ENCODE data around the gene OR10P1. TPM values are rescaled to one million over a fixed set of nuclear protein-coding genes. Genes with fewer than 3 reads are reported as not detected.
A peak's percentile ranks its signal among the peaks of the same experiment; 100 is the strongest.
"Not testable (repeated sequence)": the region's sequence is repeated elsewhere in the genome, so short reads cannot be mapped to it uniquely, and the experiment has no call there.

The OR10P1 gene, protein sequence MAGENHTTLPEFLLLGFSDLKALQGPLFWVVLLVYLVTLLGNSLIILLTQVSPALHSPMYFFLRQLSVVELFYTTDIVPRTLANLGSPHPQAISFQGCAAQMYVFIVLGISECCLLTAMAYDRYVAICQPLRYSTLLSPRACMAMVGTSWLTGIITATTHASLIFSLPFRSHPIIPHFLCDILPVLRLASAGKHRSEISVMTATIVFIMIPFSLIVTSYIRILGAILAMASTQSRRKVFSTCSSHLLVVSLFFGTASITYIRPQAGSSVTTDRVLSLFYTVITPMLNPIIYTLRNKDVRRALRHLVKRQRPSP
- total RNA-seq (2014; rRNA removed) = not detected in 2 replicates
- polyA plus RNA-seq (2012) = not detected

DNA sequence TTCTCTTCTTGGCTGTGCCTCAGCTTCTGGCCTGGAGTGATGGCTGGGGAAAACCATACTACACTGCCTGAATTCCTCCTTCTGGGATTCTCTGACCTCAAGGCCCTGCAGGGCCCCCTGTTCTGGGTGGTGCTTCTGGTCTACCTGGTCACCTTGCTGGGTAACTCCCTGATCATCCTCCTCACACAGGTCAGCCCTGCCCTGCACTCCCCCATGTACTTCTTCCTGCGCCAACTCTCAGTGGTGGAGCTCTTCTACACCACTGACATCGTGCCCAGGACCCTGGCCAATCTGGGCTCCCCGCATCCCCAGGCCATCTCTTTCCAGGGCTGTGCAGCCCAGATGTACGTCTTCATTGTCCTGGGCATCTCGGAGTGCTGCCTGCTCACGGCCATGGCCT lies at the start of gene OR10P1:
TSS of gene OR10P1 (plus strand) at position 40 of the 400 bp plus-strand sequence. CDS start at position 40, 0 bp downstream.
- no peak for DNase-seq (ENCODE audit: low read depth)

DNA sequence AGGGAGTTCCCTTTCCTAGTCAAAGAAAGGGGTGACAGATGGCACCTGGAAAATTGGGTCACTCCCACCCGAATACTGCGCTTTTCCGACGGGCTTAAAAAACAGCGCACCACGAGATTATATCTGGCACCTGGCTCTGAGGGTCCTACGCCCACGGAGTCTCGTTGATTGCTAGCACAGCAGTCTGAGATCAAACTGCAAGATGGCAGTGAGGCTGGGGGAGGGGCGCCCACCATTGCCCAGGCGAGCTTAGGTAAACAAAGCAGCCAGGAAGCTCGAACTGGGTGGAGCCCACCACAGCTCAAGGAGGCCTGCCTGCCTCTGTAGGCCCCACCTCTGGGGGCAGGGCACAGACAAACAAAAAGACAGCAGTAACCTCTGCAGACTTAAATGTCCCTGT lies 46.5 kb upstream of the OR10P1 start:
- not testable (repeated sequence) for DNase-seq (ENCODE audit: low read depth)

DNA sequence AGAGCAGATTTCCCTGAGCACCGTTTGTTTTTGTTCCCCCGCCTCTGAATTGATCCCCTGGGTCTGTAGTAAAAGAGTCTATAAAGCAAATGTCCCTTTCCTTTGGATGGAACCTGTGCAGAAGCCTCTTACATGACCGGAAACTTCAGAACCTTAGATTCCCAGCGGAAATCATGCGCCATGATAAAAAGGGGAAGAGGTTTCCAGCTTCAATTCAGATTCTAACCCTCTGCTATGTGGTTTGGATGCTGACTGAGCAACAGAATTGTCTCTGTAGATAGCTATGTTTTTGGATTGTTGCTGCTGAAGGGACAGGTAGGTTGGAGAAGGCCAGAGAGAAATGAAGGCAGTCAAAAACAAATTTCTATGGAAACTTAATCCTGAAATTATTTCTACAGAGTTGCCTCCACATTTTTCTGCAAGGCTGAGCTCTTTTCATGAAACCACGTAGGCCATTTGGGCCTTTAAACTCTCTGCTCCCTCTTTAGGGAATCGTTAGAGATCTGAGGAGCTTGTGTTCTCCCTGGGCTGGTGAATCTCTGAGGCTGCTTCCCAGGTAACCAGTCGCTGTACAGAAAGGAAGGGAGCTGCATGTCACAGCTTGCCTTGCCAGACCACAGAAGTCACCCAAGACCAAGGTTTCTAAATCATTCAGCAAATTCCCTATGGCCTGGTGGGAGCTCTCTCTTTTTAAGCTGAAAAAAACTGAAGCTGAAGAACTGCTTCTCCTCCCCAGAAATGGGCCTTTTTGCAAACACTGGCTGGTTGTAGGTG lies 28.7 kb upstream of the OR10P1 start:
- no peak for DNase-seq (ENCODE audit: low read depth)

DNA sequence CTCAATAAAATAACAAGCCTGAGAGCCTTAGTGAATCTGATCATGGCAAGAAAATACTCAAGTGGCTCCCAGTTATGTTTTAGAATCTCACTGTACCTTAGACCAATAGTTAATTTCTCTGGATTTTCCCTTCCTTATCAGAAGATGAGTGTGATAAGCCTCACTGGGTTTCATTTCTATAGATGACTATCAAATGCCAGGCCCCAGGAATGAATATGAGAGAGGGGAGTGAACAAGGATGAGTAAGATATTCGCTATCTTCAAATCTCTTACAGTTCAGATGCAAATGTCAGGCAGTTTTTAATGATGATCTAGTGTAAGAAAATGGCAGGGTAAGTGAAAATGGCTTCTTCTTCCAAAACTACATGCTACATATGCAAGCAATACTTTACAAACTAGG lies 26.1 kb upstream of the OR10P1 start:
- no peak for DNase-seq (ENCODE audit: low read depth)

DNA sequence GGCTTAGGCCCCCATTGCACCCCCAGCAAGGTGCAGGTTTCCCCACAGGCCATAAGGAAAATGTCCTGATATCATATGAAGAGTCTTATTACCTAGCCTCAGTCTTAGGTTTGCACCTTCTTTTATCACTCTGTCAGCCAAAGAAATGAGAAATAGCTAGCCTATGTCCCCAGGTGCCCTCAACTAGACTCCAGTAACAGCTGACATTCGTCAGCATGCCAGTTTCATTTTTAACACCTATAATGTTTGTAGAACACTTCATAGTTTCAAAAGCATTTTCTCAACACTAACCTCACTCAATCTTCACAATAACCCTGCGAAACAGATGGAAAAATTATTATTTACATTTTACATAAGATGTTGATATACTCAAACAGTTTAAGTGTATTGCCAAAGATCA lies 24.0 kb upstream of the OR10P1 start:
- DNase-seq (ENCODE audit: low read depth) = no peak

DNA sequence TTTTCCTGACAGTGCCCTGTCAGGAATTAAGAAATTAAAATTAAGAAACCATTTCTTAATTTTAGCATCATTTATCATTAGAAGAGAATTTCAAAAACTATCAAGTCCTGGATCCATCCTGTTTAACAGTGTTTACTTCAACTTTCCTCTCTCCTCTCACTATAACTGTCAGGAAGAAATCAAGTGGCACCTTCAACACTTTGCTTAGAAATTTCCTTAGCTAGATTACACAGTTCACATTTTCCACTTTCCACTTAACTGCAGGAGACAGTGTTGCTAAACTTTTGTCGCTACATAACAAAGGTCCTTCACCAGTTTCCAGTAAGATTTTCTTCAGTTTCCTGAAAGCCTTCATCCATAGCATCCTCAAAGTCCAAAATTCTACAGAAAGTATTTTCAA lies 21.9 kb upstream of the OR10P1 start:
- no peak for DNase-seq (ENCODE audit: low read depth)

DNA sequence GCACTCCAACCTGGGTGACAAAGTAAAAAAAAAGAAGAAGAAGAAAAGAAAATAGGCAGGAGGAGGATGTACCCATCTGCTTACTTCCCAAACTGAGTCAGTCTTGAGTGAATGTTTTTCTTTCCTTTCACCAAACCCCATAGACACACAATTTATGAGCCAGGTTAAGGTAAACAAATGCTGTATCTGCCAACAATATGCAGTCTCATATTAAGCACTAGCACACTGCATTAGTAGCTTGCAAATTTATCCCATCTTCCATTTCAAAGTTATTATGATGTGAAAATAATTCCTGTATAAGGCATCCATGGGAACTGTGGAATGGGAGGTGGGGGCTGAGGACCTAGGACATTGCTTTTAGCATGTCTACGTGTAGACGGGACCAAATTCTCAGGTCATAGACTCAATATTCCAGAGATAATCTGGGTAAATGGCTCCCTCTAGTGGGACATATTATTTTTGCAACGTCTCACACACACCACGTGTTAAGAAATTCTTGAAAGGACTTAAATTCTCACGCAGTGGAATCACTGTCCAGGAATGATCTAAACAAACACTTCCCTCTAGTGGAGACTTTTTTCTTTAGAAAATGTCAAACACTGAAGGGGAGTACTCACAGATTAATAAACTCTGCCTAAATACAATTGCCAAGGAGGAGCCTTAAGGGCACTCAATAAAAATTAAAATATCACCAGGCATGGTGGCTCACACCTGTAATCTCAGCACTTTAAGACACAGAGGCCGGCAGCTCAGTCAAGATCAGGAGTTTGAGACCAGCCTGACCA lies 17.1 kb upstream of the OR10P1 start:
- peak; percentile 91 for DNase-seq (ENCODE audit: low read depth)

DNA sequence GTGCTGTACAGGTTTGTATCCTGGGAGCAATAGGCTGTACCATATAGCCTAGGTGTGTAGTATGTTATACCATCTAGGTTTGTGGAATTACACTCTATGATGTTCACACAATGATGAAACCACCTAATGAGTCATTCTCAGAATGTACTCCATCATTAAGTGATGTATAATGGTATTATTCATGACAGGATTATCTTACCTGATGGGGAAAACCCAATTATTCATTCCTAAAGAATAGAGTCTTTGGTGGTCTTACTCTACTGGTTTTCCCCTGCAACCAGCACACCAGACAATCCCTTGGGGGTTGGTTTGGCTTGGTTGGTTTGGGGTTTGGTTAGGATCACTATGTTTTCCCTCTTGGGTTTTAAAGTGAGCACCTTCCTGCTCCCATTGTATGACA lies 12.6 kb upstream of the OR10P1 start:
- no peak for DNase-seq (ENCODE audit: low read depth)

DNA sequence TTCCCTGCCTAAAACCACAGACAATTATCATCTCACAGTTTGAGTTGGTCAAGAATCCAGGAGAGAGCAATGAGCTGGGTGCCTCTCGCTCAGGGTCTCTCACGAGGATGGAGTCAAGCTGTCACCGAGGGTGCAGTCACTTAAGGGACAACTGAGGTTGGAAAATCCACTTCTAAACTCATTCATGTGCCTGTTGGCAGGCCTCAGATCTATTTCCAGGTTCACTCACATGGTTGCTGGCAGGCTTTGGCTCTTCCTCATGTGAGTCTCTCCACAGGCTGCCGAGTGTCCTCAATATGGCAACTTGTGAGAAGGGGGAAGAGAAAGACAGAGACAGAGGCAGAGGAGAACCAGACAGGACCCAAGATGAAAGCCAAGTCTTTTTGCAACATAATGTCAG lies 10.5 kb upstream of the OR10P1 start:
- no peak for DNase-seq (ENCODE audit: low read depth)

DNA sequence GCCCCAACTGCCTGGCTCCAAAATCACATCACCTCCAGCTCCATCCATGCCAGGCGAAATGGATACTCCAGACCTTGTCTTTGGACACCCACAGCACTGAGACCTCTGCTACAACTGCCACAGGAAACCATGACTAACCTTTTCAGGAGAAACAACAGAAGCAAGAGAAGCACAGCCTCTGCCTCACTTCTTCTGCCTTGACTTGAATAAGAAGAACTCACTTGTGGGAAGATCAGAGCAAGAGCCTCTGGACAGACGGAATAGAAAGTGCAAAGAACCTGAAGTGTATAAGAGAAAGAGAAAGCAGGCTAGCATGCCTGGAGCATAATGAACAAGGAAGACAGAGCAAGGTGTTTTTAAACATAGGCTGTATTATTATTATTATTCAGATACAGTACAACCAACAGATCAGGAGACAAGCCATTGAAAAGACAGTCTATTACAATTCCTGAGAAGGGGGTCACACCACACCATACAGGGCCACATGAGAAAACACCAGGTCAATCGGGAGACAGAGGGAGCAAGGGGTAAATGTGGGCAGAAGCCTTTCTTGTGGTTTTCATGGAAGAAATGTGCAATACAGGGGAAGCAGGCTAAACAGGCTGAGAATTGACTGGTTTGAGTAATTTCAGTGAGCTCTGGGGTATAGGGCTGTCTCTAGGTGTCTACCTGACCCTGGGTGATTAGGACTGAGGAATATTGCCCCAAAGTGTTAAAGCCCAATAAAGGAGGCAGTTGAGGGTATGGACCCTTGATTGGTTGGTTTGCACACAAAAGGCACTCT lies 7.4 kb upstream of the OR10P1 start:
- DNase-seq (ENCODE audit: low read depth) = no peak

DNA sequence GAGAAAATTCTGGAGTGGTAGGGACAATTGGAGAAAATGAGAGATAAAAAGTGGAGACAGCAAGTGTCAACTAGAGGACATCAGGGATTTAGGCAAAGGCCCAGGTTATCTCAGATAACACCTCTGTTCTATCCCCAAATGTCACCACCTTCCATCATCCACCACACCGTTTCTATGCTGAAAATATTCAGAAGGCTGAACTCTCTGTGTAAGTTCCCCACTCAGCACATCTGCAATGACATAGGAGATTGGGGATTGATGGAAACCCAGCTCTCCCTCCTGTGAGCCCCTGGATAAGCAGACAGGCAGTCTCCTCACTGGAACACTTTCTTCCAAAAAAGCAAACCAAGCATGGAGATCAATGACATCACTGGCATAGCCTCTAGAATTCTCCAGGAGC lies 5.6 kb upstream of the OR10P1 start:
- no peak for DNase-seq (ENCODE audit: low read depth)

DNA sequence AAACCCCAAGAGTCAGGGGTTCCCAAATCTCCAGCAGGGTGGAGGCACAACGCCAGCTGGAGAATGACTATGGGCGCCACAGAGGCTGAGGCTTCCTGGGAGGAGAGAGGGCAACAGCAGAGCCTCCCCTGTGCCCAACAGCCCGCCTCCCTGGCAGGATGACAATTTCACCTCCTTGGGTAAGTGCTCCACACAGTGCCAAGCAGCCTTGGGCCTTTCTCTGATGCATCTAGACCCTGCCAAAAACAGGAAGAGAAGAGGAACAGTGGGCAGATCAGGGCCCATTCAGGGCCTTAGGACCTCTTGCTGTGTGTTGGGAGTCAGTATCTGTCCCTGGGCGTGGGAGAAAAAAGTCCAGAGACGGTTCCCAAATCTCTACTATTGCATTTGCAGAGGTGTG lies 5.0 kb upstream of the OR10P1 start:
- DNase-seq (ENCODE audit: low read depth) = no peak

DNA sequence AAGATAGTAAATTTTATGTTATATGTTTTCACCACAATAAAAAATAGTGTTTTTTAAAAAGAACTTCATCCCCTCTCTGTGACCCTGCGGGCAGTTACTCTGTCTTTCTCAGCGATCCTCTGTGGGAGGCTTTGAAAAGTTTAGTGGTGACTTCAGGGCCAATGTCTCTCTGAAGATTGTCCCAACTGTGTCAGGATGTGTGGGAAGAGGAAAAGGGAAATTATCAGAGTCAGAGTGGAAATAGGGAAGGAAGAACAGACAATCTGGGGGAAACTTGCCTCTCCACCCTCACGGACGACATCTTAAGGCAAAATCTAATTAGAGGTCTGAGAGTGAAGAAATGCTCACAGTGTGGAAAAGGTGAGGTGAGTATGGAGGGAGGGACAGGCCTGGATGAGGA lies 3.5 kb upstream of the OR10P1 start:
- DNase-seq (ENCODE audit: low read depth) = no peak

DNA sequence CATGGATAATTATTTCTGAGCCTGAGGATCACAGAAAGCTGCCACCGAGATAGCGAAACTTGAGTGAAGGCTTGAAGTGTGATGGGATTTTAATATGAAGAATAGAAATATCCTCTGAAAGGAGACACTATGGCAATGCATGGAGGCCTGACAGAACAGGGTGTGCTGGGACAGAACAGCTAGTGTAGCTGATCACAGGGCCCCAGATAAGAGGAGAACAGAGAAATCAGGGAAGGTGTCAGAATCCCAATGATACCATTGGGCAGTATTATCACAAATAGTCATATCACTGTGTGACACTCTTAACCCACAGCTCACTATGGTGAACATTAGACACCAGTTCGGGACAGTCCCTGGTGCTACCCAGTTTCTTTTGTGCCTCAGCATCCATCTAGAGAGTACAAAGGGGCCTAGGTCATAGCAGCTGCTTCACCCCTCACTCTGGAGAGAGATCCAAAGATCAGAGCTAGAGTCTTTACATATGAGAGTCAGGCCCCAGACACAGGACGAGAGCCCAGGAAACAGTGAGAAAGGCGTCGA lies 506 bp upstream of the OR10P1 start:
- DNase-seq (ENCODE audit: low read depth) = no peak

DNA sequence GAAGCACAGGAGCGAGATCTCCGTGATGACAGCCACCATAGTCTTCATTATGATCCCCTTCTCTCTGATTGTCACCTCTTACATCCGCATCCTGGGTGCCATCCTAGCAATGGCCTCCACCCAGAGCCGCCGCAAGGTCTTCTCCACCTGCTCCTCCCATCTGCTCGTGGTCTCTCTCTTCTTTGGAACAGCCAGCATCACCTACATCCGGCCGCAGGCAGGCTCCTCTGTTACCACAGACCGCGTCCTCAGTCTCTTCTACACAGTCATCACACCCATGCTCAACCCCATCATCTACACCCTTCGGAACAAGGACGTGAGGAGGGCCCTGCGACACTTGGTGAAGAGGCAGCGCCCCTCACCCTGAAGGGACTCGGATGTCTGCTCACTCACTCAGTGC lies 775 bp downstream of the OR10P1 start:
- DNase-seq (ENCODE audit: low read depth) = no peak

DNA sequence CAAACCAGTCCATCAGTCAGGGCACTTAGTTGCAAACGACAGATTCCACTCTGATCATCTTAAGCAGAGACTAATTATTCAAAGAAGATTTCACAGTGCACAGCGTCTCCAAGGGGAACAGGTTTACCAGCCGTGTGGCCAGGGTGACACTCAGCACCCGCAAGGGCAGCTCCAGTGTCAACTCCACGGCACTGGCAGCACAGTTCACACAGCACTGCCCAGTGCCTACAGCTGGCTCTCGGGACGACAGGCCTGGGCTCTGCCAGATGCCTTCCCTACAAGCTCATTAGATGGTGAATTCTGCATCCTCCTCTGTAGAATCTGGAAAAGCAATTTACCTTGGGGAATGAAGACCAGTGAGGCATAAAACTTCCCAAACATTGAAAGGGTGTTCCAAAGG lies 4.9 kb downstream of the OR10P1 start:
- no peak for DNase-seq (ENCODE audit: low read depth)

DNA sequence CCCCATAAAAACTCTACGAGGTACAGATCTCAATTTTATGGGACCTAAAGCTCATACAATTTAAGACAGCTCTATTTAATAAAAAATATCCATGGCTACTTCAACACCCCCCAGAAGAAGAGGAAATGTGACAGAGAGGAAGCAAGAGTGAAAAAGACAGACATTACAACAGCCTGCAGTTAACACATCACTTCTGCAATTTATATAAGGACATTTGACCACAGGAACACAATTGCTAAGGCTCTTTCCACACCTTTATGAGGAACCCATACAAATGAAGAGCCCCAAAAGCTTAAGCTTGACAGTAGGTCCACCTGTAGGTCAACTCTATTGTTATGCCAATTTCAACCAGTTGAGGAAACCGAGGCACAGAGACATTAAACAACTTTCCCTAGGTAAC lies 5.6 kb downstream of the OR10P1 start:
- no peak for DNase-seq (ENCODE audit: low read depth)

DNA sequence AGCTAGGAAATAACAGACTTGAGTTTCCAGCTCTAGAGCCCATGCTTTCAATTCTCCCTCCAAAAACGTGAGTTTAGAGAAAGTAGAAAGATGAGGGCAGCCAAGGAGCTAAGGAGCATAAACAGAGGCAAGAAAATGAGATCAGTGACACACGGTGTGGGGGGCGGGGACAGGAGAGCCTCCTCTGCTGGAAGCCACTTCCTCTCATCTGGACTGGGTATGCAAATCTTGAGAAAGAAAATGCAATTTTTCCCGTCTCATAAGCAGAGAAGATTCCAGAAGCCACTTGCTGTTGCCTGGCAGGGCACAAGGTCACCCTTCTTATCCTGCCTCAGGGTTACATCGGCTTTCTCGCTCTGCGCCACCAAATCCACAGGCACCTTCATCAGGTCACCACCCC lies 6.0 kb downstream of the OR10P1 start:
- no peak for DNase-seq (ENCODE audit: low read depth)

DNA sequence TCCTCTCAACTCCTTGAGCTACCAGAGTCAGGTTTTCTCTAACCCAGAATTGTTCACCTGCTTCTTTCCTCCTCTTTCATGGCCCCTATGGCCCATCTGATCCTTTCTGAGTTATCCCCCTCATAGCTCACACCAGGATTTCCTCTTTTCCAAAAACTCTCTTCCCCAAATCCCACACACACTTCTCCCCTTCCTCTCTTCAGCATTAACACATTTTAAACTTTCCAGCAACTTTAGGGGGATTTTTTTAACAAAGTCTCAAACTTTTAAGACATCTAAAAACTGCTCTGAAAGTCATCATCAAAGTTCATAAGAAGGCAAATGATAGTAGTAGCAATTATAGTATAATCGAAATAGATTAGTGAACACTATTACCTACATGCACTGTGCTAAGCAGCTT lies 7.9 kb downstream of the OR10P1 start:
- DNase-seq (ENCODE audit: low read depth) = no peak

DNA sequence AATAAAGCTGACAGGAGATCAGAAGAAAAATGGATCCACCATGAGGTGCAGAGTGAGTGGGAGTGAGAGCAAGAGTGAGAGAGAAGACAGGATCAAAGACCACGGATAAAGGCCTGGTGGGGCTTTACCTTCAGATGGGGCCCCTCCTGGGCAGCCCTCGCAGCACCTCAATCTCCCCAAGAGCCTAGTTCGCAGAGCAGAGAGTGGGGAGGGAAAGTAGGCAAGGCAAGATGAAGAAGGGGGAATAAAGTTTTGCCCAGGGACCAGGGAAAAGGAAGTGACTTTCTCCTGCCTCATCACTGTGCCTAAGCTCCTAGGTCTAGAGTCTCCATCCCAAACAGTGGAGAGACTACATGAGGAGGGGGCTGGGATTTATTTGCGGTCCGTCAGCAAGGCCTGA lies 10.3 kb downstream of the OR10P1 start:
- no peak for DNase-seq (ENCODE audit: low read depth)

DNA sequence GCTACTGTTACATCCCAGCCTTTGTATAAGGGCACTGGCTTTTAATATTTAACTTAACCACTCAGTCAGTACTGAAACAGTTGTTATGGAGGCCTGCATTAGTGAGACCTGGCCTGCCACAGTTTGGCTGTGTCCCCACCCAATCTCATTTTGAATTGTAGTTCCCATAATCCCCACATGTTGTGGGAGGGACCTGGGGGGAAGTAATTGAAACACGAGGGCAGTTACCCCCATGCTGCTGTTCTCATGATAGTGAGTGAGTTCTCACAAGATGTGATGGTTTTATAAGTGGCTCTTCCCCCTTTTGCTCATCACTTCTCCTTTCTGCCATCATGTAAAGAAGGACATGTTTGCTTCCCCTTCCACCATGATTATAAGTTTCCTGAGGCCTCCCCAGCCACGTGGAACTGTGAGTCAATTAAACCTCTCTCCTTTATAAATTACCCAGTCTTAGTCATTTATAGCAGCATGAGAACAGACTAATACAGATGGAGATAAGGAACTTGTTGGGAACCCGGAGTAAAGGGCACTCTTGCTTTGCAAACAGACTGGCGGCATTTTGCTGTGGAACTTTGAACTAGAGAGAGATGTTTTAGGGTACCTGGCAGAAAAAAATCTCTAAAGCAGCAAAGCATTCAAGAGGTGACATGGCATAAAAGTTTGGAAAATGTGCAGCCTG lies 14.1 kb downstream of the OR10P1 start:
- DNase-seq (ENCODE audit: low read depth) = not testable (repeated sequence)

All from LHCN-M2 (cell line).